Stimulated activated CD8-positive, alpha-beta memory T cell treated with anti-CD3 and anti-CD28 coated beads, Interleukin-4, amount 100 ng/mL, for 1 hour (primary cell): ENCODE data around the gene PSMC3.
A peak's percentile ranks its signal among the peaks of the same experiment; 100 is the strongest.

Experiments used
- DNase-seq, 2 donors: peaks; one replicate each; pipeline ENCODE4 v3.0.0-alpha.2; 2020; ENCODE audit warnings: low read depth in 2 of 2, low spot score in 1 of 2

The PSMC3 gene

DNA sequence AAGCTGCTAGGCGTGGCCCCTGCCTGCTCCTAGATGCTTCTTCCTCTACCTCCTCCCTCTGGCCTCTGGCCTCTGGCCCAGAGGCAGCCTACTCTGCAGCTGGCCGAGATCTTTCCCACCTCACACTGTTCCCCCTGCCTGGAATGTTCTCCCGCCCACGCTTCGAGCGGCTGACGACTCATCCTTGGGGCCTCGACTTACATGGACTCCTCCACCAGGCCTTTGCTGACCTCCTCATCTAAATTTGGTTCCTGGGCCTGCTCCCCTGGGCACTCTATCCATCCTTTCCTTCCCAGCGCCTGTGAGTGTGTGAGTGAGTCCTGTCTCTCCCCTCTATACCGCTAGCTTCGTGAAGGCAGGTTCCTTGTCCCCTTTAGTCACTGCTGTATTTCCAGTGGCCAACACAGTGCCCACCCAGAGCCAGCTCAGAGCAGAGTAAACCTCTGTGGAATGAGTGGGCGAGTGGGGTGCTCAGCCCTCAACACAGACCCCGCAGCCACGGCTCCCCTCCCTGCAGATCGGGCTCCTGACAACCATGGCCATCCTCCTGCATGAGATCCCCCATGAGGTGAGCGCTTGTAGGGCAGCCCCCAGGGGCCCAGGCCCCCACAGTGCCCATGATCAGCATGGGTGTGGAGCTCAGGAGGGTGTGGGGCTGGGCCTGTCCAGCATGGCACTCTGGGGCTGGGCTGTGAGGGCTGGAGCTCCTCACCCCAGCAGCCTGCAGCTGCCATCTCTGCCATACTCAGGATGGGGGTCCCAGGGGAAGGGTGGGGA, 12.1 kb downstream of the PSMC3 start:
- no peak for DNase-seq

DNA sequence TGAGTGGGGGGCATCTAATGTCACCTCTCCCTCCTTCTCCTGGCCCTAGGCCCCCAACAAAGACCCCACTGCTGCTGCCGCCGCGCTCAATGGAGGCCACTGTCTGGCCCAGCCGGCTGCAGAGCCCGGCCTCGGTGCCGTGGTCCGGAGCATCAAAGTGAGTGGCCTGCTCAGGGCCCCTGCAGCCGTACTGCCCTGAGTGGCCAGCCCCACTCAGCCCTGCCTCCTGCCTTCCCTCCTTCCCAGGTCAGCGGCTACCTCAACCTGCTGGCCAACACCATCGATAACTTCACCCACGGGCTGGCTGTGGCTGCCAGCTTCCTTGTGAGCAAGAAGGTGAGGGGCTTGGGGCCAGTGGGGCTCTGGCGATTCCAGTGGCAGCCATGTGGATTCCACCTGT, 12.9 kb downstream of the PSMC3 start:
- DNase-seq = no peak

DNA sequence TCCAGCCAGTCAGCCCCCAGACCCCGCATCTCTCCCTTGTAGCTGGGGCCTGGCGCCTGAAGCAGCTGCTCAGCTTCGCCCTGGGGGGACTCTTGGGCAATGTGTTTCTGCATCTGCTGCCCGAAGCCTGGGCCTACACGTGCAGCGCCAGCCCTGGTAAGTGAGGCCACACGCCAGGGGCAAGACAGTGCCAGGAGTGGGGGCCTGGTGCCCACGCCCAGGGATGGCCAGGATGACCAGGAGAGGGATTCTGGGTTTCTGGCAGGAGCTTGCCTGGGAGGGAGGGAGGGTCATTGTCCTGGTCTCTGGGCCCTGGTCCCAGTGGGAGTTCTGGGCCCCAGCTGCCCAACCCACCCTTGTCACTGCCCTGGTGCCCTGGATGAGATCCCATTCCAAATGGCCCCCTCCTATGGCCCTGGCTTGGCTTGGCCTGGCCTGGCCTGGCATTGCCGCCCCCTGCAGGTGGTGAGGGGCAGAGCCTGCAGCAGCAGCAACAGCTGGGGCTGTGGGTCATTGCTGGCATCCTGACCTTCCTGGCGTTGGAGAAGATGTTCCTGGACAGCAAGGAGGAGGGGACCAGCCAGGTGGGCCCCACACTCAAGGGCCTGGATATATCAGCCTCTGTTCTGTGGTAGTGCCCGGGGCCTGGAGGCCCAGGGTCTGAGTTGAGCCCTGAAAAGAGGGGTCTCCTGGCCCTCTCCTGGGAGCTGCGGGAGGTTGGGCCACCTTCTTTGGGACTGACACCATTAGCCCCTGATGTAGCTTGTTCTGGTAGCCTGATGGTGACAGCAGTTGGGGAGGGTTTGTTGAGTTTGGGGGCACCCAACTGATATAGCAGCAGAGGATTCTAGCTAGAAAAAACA, 14.1 kb downstream of the PSMC3 start:
- no peak for DNase-seq

DNA sequence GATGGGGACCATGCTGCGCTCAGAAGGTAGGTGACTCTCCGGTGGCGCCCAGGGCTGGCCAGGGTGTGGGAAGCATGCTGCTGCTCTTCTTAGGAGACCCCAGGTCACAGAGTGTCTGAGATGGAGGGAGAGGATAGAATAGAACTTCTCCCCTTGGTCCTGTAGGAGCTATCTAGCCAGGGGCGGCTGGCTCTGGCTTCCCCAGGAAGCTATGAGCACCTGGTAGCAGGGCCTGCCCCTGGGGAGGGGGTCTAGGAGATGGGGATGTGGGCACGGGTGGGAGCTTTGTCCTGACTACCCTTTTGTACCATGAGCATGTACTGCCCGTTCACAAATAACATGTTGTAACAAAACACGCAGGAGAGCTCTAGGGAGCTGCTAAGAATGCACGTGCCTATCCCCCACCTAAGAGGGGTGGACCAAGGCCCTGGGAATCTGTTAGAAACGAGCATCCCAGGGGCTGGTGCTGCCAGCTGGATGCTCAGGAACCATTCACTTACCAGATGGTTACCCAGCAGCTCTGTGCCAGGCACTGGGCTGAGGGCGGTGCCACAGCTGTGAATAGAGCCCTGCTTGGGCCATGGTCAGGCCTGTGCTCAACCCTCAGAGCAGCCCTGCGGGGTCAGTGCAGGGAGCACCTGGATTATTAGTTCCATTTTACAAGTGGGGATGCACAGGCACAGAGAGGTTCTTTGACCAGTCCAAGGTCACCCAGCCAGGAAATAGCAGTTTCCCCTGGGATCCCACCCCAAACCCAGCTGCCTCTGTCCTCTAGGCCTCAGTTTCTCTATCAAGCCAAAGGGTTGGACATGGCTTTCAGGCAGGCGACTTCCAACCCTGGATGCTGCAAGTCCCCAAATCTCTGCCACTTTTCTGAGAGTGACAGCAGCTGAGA, 15.6 kb downstream of the PSMC3 start:
- DNase-seq = no peak

DNA sequence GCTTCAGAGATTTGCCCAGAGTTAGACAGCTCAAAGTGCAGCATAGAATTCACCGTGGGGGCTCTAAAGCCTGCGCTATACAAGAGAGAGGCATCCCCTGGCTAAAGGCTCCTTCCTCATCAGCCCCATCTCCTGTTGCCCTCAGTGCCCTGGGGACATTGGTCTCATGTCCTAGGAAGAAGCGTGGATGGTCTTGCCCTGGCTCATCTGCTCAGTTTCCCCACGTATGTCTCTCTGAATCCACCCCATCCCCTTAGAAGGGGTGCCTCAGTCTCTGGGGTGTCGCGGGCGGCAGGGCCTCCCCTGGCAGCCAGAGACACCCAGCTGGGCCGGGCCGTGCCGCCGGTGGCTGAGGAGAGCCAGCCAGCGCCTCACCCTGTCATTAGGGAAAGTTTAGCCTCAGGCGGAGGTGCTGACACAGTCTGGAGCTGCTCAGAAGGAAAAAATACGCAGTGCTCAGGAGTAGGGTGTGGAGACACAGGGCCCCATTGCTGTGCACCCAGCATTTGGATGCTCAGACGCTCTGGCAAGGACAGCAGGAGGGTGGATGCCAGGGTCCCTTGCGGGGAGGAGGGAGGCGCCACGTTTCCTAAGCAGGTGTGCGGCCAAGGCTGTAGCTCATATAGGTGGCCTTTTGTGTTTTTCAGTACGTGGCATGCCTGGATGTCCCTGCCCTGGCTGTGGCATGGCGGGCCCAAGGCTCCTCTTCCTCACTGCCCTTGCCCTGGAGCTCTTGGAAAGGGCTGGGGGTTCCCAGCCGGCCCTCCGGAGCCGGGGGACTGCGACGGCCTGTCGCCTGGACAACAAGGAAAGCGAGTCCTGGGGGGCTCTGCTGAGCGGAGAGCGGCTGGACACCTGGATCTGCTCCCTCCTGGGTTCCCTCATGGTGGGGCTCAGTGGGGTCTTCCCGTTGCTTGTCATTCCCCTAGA, 16.5 kb downstream of the PSMC3 start:
- no peak for DNase-seq

DNA sequence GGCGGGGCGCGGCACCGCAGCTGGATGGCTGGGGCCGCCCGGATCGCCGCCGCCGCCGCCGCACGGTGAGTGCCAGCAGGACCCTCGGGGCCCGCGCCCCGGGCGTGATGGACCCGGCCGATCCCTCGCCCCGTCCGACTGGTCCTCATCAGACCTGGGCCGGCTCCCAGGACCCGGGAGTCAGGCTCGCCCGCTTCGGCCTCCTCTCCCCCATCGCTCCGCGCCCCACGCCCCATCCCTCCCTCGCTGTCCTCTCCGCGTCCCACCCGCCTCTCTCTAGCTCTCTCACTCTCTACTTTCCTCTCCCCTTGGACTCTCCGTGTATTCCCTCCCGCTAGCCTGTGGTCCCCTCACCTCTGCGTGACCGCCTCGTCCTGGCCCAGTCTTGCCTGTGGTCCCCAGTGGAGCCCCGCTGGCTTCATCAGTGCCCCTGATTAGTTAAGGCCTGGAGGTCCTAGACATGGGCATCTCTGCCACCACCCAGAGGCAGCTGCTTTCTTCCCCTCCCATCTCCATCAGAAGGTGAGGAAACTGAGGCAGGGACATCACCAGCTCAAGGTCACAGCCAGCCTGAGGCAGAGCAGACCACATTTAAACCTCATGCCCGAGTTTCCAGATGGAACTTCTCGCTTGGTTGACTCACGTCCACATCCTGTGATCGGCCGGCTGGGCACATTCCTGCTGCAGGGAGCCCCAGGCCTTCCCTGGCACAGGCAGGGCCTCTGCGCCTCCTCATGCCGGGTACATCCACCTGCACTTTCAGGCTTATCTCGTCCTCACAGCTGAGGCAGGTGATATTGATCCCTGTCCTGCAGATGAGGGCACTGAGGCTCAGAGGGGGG, 17.4 kb downstream of the PSMC3 start:
- DNase-seq = no peak

DNA sequence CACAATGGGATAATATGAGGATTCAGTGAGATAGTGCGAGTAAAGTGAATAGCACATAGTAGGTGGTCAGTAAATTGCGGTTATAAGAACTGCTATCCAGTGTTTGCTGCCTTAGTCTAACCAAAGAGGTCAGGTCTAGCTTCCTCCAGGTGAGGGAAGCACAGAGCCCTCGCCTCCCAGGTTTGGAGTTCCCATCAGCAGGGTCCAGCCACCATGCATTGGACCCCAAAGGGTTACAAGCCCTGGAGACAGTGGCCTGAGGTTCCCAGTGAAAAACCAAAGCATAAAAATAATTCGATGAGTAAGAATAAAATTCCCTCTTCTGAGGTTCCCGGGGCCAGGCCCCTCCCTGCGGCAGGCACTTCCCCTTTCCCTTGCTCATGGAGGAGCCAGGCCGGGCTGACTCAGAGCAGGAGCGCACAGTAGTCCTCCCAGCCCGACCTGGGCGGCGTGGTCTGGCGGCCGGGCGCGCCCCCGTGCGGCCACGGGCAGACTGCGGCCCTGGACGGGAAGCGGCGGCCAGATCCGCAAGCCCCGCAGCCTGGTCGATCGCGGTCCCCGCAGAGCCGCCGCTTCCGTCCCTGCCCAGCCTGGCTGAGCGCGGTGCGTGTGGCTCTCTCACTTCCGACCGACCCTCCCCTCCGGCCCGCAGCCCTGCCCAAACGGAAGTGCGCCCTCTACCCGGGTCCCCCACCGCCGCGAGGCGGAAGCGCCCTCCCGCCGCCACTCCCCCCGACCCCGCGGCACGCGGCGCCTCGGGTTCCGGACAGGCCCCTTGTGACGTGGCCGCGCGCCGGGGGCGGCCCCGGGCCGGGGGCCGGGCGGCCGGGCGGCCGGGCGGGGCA, 18.3 kb downstream of the PSMC3 start, which contains the start of gene SLC39A13:
TSS of gene SLC39A13 (plus strand) at position 845 of the 845 bp plus-strand sequence. CDS start 1,505 bp downstream, outside the sequence.
- DNase-seq = peak; percentile 81 to 88

DNA sequence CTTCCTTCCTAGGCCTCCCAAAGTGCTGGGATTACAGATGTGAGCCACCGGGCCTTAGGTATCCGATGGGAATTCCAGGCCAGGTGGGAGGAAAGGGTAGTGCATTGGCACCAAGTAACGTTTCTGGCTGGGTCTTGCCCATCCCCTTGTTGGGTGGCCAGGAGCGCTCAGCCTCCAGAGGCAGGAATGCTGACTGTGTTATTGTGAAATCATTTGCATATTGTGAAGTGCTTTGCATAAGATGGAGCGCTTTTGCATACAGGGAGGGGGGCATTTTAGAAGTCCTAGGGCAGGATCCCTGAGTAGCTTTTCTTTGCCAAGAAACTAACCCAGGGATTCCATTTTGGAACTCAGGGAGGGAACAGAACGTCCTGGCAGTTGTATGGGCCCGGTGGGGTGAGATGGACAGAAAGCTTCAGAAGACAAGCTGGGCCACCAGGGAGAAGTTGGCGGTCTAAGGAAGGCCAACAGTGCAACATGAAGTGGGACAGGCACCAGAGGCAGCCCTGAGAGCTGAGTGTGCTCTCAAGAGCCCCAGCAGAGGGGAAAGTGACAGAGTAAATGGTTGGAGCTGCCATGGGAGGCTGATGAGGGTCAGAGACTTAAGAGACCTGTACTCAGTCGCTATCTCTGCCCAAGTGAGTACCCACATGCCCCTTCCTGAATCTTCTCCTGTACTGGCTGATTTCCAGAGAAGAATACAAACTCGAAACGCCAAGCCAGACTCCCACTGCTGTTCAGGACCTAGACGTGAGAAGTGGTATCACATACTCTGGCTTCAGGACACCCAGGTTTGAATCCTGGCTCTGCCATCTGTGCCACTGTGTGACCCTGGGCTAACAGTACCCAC, 19.1 kb downstream of the PSMC3 start:
- DNase-seq = no peak

DNA sequence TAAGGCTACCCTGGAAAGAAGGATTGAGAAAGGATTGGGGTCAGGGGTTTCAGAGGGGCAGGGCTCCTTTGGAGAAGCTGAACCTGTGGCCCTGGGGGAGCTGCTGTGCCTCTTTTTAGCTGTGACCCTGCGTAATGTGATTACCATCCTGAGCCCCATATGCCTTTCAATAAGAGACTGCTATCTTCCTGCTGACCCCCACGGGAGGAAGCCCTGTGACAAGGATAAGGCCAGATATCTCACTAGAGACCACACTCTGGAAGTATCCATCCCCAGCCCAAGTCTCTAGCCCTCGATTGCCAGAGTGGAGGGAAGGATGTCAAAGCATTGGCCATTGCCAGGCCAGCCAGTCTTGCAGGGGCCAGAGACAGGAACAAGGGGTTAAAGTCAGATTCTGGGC, 22.7 kb downstream of the PSMC3 start:
- no peak for DNase-seq

DNA sequence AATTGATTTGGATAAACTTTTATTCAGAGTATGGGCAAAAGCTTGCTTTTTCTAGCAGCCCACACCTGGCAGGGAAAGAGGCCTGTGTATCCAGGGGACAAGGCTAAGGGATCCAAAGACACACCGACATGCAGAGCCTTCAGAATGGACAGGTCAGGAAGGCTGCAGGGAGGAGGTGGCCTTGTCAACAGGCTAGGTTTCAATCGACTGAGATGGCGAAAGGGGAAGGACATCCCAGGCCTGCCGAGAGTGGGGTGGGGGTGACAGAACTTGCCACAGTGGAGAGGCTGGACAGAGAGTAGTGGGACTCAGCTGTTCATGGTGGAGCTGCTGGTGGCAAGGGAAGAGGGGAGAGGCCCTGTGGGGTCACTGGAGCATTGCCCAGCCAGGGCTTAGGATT, 23.1 kb downstream of the PSMC3 start:
- no peak for DNase-seq

DNA sequence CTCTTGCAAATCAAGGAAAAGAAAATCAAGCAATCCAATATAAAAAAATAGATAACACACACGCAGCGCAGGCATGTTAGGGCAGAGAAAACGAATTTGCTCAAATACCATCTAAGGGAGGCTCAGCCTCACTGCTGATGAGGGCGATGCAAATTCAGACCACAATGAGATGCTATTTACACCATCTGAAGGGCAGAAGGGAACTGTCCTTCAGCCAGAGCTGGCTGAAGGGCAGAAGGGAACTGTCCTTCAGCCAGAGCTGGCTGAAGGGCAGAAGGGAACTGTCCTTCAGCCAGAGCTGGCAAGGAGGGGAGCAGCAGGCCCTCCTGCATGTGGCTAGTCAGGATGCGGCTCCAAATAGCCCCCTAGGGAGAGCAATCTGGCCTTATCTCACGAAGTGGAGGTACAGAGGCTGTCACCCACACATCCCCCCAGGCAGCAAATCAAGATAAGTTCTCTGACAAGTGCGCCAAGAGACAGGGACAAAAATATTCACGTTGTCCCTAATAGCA, 25.4 kb downstream of the PSMC3 start:
- no peak for DNase-seq

DNA sequence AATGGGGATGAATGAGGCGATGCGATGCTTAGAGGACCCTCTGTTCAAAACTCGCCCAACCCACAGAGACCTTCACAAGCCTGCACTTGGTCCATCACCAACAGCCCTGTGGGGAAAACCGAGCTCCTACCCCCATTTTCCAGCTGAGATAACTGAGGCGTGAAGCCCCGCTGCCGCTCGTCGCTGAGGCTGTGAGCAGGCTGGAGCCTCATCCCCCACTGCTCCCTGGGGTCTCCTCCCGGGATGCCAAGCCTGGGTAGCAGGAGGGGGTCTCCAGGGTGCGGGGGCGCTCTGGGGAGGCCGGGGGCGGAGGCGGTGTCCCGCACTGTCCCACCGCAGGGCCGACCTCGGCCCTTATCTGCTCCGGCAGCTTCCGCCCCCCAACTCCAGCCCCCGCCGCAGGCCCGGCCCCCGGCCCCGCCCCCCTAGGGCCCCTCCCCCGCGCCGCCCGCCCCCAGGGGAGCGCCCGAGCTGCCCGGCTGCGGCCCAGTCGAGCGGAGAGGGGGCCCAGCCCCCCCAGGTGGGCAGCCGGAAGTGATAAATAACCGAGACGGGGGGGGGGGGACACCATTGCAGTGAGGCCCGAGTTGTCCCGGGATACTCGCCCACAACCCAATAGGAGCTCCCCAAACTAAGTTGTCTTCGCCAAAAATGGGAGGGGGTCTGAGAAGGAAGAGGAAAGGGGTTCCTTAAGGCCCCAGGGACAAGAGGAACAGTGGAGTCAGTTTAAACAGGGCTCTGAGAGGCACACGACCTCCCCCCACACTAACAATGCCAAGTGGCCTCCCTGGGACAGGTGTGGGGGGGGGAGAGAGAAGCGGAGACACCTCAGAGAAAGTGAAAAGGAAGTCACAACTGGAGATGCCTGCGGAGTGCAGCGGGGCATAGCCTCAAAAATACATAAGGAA, 26.1 kb downstream of the PSMC3 start:
- DNase-seq = peak in 1 of 2 donors; percentile 16

DNA sequence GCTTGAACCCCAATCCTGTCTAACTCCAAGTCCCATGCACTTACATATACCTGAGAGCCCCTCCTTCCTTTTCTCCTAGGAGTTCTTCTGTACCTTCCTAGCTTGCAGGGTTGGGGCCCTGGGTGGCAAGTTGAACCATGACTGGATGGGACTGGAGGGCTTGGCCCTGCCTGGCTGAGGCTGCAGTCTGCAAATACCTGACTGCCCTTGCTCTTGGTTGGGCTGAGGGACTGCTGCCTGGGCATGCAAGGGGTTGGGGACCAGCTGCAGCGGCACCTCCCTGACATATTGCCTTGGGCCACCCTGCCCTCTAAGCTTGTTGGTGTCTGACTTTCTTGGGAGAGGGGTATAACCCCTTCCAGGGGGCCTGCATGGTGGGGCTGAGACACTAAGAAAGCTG, 27.7 kb downstream of the PSMC3 start:
- no peak for DNase-seq

DNA sequence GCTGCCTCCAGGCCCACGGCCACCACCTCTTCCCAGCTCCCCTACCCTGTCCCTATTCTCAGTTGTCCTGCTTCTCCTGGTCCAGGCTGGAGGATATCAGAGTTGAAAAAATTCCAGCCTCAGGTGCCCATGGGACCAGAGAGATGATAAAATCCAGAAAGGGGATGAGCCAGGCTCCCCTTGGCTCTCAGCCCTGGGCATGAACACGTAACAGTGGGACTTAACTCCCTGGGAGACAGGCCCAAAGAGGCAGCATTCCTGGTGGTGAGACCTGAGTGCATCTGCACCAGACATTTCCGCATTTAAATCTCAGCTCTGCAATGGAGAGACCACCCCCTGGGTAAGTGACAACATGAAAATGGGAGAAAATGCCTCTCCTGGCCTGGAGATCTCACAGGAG, 28.2 kb downstream of the PSMC3 start:
- DNase-seq = no peak

DNA sequence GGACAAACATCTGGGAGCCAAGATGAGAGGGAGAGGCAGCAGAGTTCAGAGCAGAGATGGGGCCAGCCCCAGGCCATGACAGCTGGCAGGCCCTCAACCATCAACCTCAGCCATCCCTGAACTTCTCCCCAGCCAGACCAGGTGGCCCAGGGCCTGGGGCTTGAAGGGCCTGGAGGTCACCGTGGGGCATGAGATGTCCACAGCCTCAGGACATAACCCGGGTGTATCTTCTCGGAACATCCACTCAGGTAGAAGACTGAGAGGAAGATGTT, 30.3 kb downstream of the PSMC3 start:
- no peak for DNase-seq

DNA sequence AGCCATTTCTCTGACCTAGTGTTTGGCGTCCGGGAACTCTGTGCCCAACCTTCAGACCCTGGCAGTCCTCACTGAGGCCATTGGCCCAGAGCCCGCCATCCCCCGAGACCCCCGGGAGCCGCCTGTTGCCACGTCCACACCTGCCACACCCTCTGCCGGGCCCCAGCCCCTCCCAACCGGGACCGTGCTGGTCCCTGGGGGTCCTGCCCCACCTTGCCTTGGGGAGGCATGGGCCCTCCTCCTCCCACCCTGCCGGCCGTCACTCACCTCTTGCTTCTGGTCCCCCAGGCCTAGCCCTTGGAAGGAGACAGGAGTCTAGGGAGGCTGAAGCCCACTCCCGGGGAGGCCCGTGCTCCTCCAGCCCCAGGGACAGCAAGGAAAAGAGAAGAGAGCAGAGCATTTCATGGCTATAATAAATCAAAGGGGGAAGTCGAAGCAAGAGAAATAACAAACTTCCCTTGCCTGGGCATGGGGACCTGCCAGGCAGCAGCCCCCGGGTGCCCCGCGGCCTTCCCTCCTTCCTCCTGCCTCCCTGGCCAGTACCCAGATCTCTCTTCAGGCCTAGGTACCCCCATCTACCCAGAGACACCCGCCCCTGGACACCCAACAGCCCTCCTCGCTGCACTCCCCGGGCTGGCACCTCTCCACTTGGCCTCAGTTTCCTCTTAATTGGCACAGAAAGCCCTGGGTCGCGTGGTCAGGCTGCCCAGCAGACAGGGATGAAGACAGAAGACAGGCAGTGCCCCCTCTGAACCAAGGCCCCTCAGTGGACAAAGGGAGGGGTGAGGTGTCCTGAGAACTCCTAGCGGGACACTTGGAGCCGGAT, 30.8 kb downstream of the PSMC3 start:
- no peak for DNase-seq
